BJ (cell line): ENCODE data around the gene EHF. TPM values are rescaled to one million over a fixed set of nuclear protein-coding genes. Genes with fewer than 3 reads are reported as not detected.

Experiments
- CTCF ChIA-PET: fragments of 350-600 bp; formaldehyde crosslinking; extraction: SDS; loops from one replicate; lab custom pipeline; 2021; ENCODE audit warnings: antibody characterized with exemption, inconsistent platforms; lab: Yijun Ruan, JAX
- POLR2A ChIA-PET: fragments of 300-600 bp; sonication (Branson Sonifier 250); formaldehyde crosslinking; extraction: SDS; loops from one replicate; lab custom pipeline; 2021; ENCODE audit warnings: antibody characterized with exemption; lab: Charles Lee
- DNase-seq: peaks from one replicate; pipeline ENCODE4 v3.0.0-alpha.2; 2011; ENCODE audit warnings: low read depth
- H3K27me3 ChIP-seq: 2 replicates; pipeline ENCODE4 v1.6.0; 2011; ENCODE audit warnings: low read length; ENCODE audit not compliant: control insufficient read depth, insufficient read depth
- H3K36me3 ChIP-seq: 2 replicates; pipeline ENCODE4 v1.5.1; 2011; ENCODE audit warnings: low read length; ENCODE audit not compliant: control insufficient read depth, insufficient read depth
- H3K4me3 ChIP-seq: 2 replicates; pipeline ENCODE4 v1.5.1; 2011; ENCODE audit warnings: low read depth, mild to moderate bottlenecking, control low read depth, low read length
- CTCF ChIP-seq: IDR thresholded peaks from 2 replicates; pipeline ENCODE4 v1.5.1; 2011; ENCODE audit warnings: low read depth, mild to moderate bottlenecking, control low read depth, inconsistent platforms, low read length, moderate library complexity; ENCODE audit not compliant: insufficient read depth
- polyA plus RNA-seq: library from polyadenylated mRNA; depleted of rRNA; stranded (reverse); fragments of >200 nt; gene quantifications from 2 replicates; pipeline ENCODE4 v1.2.3, GENCODE V29; 2011

Gene EHF
- polyA plus RNA-seq, 1 experiment: not detected

GRCh38 chr11:34640050-34640923 is 19.4 kb downstream of the EHF start:
- Histone ChIP-seq H3K4me3 (no peak overlapping the region), H3K27me3 (no peaks in the 10 kb centered on the region), H3K36me3 (no peaks in the 10 kb centered on the region)
- TF ChIP-seq CTCF: no peak
- ChIA-PET CTCF (interaction anchor here (0.6 to 1.0 kb wide), 3 partner anchors 10 to 148 kb away, joined by 3 to 4 read pairs (median 3); no protein-coding TSS in a partner anchor), POLR2A (no interaction called here)
- DNase-seq: no peak

- ChIA-PET POLR2A (no interaction called here), CTCF (interaction anchor here (0.6 to 1.0 kb wide), 2 partner anchors 9 to 148 kb away, joined by 3 to 4 read pairs; no protein-coding TSS in a partner anchor)
- H3K4me3 ChIP-seq: no peak overlapping the region
Measured at GRCh38 chr11:34640924-34641275, 20.0 kb downstream of the EHF start.

DNA sequence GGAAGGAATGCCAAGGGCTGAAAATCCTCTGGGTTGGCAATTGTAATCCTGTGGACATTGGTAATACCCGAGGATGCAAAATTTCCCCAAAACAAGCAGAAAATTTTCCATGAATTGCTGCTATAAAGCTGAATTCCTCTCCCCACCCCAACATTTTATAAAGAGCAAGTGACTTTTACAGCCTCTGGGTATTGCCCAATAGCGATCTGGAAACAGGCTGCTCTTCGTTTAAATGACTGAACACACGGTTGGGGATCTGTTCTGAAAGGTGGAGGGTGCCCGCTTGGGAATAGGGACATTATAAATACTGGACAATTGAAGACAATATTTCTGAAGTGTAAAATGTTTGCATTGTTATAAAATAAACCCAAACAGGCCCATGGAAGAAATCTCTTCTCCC is 20.6 kb downstream of the EHF start:
- TF ChIP-seq CTCF: no peak
- Histone ChIP-seq H3K36me3 (no peaks in the 10 kb centered on the region), H3K4me3 (no peak overlapping the region), H3K27me3 (no peaks in the 10 kb centered on the region)
- ChIA-PET CTCF (no interaction called here), POLR2A (no interaction called here)
- no peak for DNase-seq

More at GRCh38 chr11:34640924-34641275, 20.0 kb downstream of the EHF start:
- TF ChIP-seq CTCF: no peak
- DNase-seq: no peak
- Histone ChIP-seq H3K27me3 (no peaks in the 10 kb centered on the region), H3K36me3 (no peaks in the 10 kb centered on the region)

DNA sequence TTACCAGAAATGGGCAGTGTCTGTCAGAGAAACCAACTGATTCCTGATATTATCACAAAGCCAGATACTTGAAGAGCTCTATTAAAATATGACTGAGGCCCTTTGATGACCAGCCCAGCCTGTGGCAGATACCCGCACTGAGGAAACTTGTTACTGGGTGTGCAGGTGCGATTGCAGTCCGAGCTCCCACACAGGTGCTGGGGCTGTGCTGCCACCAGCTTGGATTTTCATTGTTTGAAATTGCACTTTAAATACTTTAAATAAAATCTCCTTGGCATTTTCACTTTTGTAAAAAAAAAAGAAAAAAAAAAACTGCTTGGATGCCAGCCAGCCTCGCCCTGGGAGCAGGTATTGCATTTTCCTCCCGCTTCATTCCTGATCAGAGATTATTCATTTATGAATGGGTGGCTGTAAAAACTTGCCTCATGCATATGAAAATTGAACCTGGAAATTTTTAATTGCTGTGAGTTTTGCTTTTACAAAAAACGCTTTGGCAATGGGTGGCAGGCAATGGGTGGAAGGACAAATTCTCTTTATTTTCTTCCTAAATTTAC is 21.2 kb downstream of the EHF start:
- no peak for DNase-seq
- no peaks in the 10 kb centered on the region for H3K36me3 ChIP-seq
- ChIA-PET CTCF (interaction anchor here (0.6 kb wide), 1 partner anchor 102 kb away, joined by 3 read pairs; no protein-coding TSS in a partner anchor), POLR2A (no interaction called here)
- no peak for TF ChIP-seq CTCF
- H3K27me3 ChIP-seq: no peaks in the 10 kb centered on the region
- no peak overlapping the region for H3K4me3 ChIP-seq

DNA sequence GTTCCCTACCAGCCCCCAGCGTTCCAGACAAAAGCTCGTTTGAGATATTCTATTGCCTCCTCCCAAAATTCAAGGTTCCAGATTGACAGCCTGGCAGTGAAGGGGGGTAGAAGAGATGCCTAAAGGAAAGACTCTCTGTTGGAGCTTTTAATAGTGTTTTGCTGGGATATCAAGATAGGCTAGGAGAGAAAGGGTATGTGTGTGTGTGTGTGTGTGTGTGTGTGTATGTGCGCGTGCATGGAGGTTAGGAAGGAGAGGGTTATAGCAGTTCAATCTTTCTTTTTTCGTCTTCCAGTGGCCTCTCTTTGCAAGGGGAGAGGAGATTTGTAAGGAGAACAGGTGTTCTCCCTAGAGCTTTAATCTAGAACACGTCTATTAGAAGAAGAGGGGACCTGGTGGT is 22.0 kb downstream of the EHF start:
- Histone ChIP-seq H3K4me3 (no peak overlapping the region), H3K27me3 (no peaks in the 10 kb centered on the region), H3K36me3 (no peaks in the 10 kb centered on the region)
- TF ChIP-seq CTCF: no peak
- no peak for DNase-seq
- ChIA-PET CTCF (interaction anchor here (1.2 kb wide), 1 partner anchor 18 kb away, joined by 3 read pairs; no protein-coding TSS in a partner anchor), POLR2A (no interaction called here)
